Measurements from ENCODE around the gene OR51T1.

- TF ChIP-seq CTCF (IDR thresholded peaks at IDR 0.05) (no peak), POLR2A (IDR thresholded peaks at IDR 0.05) (no peak)
Measured at GRCh38 chr11:4926608-4927007, 44.9 kb downstream of the OR51T1 start.

Measured in Peyer's patch (tissue), 4 donors.